ENCODE data around the gene CPE.

The CPE gene

DNA sequence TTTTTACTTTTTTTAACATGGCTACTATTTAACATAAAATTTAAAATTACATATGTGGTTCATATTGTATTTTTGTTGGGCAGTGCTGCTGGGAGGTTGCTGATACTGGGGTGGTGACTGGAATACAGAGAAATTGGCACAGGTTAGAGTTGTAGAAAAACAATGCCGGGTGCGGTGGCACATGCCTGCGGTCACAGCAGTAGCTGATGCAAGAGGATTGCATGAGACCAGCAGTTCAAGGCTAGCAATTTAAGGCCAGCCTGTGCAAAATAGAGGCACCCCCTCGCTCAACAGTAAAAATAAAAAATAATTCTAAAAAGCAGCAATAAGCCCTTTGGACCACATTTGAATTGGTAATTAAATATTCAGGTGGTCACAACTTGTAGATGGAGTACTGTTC lies 11.8 kb upstream of the CPE start:
- DNase-seq, result no peak

DNA sequence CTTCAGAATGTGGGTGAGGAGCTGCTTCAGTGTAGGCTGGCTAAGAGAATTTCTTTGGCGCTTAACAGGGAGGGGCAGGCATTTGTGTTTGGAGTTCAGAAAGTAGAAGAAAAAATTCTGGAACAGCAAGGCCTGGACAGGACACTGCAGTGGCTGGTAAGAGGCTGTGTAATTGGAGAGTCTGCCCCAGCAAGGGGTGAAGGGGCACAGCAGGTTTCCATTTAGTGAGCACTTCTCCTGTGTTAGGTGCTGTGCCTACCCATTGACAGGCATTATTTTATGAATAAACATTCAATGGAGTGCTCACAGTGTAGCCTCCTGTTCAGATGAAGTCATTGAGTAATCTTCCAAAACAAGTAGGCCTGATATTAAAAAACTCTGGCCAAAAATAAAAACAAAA lies 10.7 kb upstream of the CPE start:
- no peak for DNase-seq

DNA sequence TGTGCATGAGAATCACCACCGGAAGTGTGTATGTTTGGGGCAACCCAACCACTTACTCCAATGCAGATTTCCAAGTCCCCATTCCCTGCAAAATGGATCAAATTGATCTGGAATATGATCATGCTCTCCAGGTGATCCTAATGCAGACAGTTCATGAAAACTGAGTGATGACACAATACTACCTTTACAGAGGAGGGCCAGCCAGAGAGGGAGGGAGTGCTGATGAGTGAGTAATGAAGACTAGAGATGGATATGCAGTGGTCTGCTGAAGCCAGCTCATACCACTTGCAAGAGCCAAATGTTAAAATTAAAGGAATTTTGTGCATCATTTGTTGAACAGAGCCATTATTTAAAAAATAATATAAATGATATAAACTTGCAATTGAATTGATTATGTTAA lies 10.2 kb upstream of the CPE start:
- DNase-seq, result no peak

DNA sequence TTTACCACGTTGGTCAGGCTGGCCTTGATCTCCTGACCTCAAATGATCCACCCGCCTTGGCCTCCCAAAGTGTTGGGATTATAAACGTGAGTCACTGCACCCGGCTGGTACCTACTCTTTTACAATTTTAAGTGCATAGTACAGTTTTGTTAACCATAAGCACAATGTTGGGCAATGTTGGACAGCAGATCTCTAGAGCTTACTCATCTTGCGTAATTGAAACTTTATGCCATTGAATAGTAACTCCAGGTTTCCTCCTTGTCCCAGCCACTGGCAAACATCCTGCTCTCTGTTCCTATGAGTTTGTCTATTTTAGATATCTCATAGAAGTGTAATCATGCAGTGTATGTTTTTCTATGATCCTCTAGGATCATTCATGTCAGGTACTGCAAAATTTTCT lies 9.3 kb upstream of the CPE start:
- DNase-seq, result no peak

GRCh38 chr4:165370530-165370929 lies 8.3 kb upstream of the CPE start:
- no peak for DNase-seq

DNA sequence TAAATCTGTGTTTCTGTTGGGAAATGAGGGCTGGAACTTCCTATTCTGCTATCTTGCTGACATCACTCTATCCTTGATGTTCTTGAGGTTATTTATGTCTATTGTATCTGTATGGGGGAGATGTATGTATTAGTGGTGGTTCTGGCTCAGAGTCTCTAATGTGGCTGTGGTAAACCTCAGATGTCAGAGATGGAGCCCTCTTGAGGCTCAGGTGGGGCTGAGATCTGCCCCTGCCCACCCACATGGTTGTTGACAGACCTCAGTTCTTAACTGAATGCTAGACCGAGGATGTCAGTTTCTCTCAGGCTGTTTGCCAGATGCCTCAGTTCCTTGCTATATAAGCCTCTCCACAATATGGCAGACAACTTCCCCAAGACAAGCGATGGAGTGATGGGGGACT lies 3.3 kb upstream of the CPE start:
- no peak for DNase-seq

GRCh38 chr4:165378398-165378744 lies 437 bp upstream of the CPE start:
- DNase-seq, result no peak

DNA sequence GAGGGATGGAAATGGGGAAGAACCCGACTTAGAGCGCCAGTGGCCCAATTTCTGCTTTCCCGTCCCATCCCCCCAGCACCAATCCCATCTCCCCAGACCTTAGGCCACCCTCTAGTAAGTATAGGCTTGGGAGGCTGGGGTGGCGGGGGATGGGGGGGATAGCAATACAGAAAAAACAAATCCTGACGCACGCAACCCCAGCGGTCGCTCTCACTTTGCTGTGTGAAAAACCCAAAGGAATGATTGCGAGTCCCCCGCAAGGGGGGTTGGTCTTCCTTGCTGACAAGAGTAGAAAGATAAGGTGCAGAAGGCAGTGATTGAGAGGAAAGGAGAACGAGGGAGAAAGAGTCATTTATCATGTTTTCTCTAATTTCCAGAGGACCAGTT lies 863 bp downstream of the CPE start:
- DNase-seq, result no peak

DNA sequence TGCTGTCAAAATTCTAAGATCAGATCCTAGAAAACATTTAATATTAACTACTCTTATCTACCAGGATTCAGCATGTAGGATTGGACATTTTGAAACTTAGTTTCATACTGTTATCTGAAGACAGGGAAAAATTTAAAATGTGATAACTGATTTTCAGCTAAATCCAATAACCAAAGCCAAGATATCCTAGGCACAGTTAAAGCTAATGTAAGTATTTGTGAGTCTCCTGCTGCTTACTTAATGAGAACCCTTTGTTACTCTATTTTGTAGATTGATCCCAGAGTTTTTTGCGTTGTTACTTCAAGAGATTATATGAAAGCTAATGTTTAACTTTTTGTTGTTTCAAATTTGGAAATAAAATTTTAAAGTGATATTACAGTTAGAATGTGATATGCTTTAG lies 2.0 kb downstream of the CPE start:
- no peak for DNase-seq

GRCh38 chr4:165381821-165382373 lies 3.1 kb downstream of the CPE start:
- no peak for DNase-seq

DNA sequence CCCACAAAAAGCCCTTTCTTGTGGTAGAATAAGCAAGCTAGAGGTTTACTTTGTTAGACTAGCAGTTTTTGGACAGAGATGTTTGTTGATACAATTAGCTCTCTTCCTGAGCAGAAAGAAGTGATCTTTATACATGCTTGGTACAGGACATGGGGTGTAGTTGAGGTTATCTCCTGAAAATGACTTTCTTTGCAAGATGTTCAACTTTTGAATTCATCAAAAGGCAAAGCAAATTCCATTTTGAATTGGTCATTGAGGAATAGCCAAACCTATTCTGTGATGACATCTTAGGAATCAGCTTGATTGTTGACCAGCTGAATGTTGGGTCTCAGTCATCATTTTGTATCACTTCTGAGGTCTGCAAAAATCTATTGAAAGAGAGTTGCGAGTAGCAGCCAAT lies 3.8 kb downstream of the CPE start:
- DNase-seq, result no peak

GRCh38 chr4:165383591-165384073 lies 4.8 kb downstream of the CPE start:
- no peak for DNase-seq

GRCh38 chr4:165384186-165384585 lies 5.4 kb downstream of the CPE start:
- DNase-seq, result no peak

GRCh38 chr4:165384598-165384997 lies 5.8 kb downstream of the CPE start:
- peak; percentile 23 for DNase-seq

DNA sequence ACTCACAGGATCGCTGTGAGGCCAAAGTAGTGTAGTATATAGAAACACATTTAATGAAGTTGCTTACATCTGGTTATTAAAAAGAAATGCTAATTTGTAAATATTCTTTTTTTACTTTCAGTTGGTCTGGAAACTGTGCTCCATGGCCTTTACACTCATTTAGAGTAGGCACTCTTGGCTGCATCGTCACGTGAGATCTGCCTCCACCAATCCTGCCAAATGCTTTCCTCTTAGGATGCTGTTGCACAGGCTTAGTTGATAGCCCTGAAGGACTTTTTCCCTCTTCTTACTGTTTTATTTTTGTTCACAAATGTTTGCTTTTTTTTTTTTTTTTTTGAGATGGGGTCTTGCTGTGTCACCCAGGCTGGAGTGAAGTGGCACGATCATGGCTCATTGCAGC lies 6.3 kb downstream of the CPE start:
- DNase-seq, result no peak

GRCh38 chr4:165386328-165386727 lies 7.5 kb downstream of the CPE start:
- no peak for DNase-seq

DNA sequence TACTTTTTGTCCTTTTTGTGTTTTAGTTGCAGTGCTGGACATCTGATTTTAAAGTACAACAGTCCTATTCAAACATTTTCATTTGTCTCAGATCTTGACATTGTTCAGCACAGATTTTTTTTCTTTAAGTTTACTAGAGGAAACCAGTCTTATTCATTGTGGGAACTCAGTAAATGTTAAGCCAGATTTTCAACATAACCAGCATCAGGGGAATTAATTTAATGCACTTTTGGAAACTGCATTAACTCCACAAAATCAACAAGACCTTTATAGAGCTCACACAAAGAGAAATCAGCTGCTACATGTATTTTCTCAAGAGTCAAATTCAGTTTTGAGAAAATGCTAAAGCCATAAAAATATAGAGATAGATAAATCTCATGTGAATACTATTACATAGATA lies 9.9 kb downstream of the CPE start:
- no peak for DNase-seq

- no peak for DNase-seq
These were observed 14.2 kb downstream of the CPE start for GRCh38 chr4:165393051-165393450.

GRCh38 chr4:165393704-165394103 lies 14.9 kb downstream of the CPE start:
- no peak for DNase-seq

- no peak for DNase-seq
These were observed 15.5 kb downstream of the CPE start for GRCh38 chr4:165394275-165394674.

DNA sequence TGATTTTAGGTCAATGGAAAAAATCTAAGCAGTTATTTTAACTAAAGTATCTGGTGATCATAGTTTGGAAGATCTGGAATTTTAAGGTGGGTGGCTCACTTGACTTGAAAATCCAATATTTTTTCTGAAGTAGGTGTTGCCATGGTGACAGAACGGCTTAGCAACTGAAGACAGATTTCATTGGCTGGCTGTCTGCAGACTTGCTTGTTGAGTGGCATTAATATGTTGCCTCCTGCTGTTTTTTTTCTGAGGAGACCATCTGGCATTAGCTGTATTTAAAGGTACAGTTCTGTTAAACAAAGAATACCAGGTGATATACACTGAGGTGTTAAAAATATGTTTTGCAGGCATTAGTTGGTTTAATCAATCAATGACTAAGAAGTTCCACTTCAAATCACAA lies 19.8 kb downstream of the CPE start:
- DNase-seq, result no peak

- DNase-seq, result no peak
These were observed 23.6 kb downstream of the CPE start for GRCh38 chr4:165402375-165402774.

DNA sequence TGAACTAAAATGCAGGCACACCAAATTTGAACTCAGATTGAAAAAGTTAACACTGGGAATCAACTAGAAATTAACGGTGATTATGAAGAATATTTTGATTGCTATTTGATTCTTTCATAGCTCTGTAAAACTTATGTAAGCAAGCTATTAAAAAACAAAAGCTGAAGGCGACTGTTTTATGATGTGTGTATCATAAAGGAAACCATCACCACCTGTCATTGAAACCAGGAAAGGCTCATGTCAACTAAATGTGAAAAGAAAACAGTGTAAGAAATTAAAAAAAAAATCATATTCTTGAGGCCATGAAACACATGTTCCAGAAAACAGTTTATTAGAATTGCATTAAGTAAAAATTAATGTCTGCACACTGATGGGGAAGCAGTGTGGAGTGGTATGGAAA lies 24.2 kb downstream of the CPE start:
- DNase-seq, result no peak

- no peak for DNase-seq
These were observed 24.8 kb downstream of the CPE start for GRCh38 chr4:165403637-165404036.

DNA sequence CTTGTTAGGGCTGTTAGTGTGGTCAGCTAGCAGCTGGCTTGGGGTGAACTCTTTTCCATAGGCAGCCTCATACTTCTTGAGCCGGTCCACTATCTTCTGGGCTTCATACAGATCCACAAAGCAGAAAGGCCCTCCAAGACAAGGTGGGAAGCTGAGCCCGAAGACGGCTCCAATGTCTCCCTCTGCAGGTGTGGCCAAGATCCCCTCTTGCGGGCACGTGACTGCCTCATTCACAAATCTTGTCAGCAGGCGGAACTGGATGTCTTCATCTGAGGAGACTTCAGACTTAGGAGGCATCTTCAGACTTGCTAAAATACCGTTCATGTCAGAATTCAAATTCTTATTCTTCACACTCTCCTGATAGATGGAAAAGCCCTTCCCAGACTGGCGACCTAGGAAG lies 25.3 kb downstream of the CPE start:
- no peak for DNase-seq

GRCh38 chr4:165404696-165405095 lies 25.9 kb downstream of the CPE start:
- no peak for DNase-seq

All from hematopoietic multipotent progenitor cell treated with erythropoietin and hydrocortisone succinate and interleukin-3 and kit ligand, for 4 days (in vitro differentiated cells).